ENCODE results near the gene SP4. TPM values are rescaled to one million over a fixed set of nuclear protein-coding genes. Genes with fewer than 3 reads are reported as not detected.

Gene SP4
- total and polyA plus RNA-seq, 8 donors = 1.3 to 5.1 (median 3.3) TPM

DNA sequence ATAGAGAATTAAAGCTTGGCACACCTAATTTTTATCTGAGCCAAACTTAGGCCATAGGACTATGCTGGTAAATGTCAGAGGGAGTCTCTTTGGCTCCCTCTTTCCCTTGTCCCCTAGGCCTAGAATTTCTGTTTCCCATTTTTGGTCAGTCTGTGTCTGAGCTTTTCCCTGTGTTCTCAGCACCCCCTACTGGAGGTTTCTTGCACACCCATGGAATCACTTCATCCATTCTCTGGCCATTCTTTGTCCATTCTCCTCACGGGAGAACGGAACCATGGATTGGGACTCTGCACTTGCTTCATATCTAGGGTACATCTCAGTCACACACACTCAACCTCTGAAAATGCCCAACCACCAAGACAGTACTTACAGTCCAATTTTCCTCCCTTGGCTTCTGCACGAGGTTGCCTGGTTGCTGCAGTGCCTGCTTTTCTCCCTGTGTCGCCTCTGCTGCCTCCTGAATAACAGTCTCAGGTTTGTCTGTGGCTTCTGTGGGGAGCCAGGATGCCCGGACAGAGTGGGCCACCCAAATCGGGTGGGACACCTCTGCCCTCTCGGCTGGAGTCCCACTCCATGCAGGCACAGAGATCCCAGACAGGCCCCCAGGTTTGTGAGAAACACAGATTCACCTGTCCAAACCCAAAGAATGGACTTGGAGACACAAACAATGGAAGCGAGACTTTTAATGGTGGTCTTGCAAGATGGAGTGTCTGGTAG is 79.9 kb downstream of the SP4 start:
- DNase-seq = peak in 3 of 6 donors; percentile 21 to 60 (median 29)
- Histone ChIP-seq H3K4me3 (no peak overlapping the region), H3K36me3 (no peaks in the 10 kb centered on the region), H3K27ac (no peak overlapping the region), H3K9me3 (no peaks in the 10 kb centered on the region), H3K27me3 (no peaks in the 10 kb centered on the region), H3K4me1 (no peaks in the 10 kb centered on the region)
- WGBS, 2 donors = 70 to 78% methylated on average over 8 of the region's 8 CpGs
- peak; percentile 60 to 88 (median 84) for ATAC-seq
- intact Hi-C loops (cut with DNase I) = loop anchor here in 1 of 3 donors (10.0 kb wide), 2 partner anchors 243 to 733 kb away; no protein-coding TSS in a partner anchor
- TF ChIP-seq, protein P1, sequence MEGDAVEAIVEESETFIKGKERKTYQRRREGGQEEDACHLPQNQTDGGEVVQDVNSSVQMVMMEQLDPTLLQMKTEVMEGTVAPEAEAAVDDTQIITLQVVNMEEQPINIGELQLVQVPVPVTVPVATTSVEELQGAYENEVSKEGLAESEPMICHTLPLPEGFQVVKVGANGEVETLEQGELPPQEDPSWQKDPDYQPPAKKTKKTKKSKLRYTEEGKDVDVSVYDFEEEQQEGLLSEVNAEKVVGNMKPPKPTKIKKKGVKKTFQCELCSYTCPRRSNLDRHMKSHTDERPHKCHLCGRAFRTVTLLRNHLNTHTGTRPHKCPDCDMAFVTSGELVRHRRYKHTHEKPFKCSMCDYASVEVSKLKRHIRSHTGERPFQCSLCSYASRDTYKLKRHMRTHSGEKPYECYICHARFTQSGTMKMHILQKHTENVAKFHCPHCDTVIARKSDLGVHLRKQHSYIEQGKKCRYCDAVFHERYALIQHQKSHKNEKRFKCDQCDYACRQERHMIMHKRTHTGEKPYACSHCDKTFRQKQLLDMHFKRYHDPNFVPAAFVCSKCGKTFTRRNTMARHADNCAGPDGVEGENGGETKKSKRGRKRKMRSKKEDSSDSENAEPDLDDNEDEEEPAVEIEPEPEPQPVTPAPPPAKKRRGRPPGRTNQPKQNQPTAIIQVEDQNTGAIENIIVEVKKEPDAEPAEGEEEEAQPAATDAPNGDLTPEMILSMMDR (IDR thresholded peaks at IDR 0.05) = peak; percentile 40 to 58 (median 54)
- FAIRE-seq = no peak

DNA sequence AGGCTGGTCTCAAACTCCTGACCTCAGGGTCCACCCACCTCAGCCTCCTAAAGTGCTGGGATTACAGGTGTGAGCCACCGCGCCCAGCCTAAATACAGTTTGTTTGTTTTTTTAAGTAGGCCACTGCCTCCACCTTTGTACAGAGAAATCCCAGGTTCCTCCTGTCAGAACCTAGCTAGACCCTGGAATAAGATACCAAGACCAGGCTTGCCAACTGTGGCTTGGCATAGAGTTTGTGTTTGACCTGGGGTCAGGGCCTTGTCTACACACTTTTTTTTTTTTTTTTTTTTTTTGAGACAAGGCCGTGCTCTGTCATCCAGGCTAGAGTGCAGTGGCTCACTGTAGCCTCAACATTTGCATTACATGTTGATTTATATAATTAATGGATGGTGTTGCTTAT is 80.7 kb downstream of the SP4 start:
- Histone ChIP-seq H3K9me3 (no peaks in the 10 kb centered on the region), H3K27ac (no peak overlapping the region), H3K27me3 (no peaks in the 10 kb centered on the region), H3K4me3 (no peak overlapping the region), H3K36me3 (no peaks in the 10 kb centered on the region), H3K4me1 (no peaks in the 10 kb centered on the region)
- 87 to 89% methylated on average over 3 of the region's 3 CpGs for WGBS, 2 donors
- FAIRE-seq (no peak), DNase-seq (no peak), ATAC-seq (no peak)
- intact Hi-C loops (cut with DNase I) = loop anchor here in 1 of 3 donors (10.0 kb wide), 2 partner anchors 244 to 734 kb away; no protein-coding TSS in a partner anchor
- TF ChIP-seq, protein P1 (IDR thresholded peaks at IDR 0.05) = no peak

DNA sequence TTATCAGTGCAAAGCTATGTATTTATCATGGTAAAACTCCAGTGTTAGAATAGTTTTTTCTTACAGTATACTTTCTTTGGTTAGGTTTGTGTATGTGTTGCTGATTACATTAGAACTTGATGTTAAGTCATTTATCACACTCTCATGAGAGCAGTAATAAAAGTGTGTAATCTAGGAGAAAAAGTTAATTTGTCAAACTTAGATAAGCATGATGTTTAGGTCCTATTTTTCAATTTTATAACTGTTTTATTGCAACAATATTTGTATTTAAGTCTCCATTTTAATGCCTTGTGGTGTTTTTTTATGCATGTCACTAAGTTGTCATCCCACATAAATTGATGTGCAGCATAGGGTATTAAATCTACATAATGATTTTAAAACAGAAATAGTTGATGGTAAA is 86.2 kb downstream of the SP4 start:
- Histone ChIP-seq H3K27me3 (no peaks in the 10 kb centered on the region), H3K36me3 (no peaks in the 10 kb centered on the region), H3K4me1 (no peaks in the 10 kb centered on the region), H3K9me3 (no peaks in the 10 kb centered on the region), H3K4me3 (no peak overlapping the region), H3K27ac (no peak overlapping the region)
- intact Hi-C loops (cut with DNase I) = no loop called here
- FAIRE-seq (no peak), ATAC-seq (no peak), DNase-seq (no peak)
- TF ChIP-seq, protein P1 (IDR thresholded peaks at IDR 0.05) = no peak

DNA sequence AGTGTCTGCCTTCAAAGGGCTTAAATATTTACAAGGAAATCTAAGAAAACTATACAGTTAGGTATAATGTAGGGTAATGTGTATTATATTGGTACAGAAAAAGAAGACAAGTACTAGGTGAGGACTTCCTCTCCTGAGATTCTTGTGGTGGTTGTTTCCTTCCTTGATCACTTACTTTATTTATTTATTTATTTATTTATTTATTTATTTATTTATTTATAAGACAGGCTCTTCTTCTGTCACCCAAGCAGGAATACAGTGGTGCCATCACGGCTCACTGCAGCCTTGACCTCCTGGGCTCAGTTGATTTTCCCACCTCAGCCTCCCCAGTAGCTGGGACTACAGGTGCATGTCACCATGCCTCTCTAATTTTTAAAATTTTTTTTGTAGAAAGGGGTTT is 96.8 kb downstream of the SP4 start:
- 87 to 100% methylated on average over 1 of the region's 1 CpG for WGBS, 2 donors
- no peak overlapping the region for H3K27ac ChIP-seq
- no peaks in the 10 kb centered on the region for H3K9me3 ChIP-seq
- H3K4me1 ChIP-seq = no peaks in the 10 kb centered on the region
- TF ChIP-seq, protein P1 (IDR thresholded peaks at IDR 0.05) = no peak
- intact Hi-C loops (cut with DNase I) = no loop called here
- H3K4me3 ChIP-seq = no peak overlapping the region
- no peak for FAIRE-seq
- no peaks in the 10 kb centered on the region for H3K27me3 ChIP-seq
- no peak for ATAC-seq
- no peaks in the 10 kb centered on the region for H3K36me3 ChIP-seq
- DNase-seq = no peak

DNA sequence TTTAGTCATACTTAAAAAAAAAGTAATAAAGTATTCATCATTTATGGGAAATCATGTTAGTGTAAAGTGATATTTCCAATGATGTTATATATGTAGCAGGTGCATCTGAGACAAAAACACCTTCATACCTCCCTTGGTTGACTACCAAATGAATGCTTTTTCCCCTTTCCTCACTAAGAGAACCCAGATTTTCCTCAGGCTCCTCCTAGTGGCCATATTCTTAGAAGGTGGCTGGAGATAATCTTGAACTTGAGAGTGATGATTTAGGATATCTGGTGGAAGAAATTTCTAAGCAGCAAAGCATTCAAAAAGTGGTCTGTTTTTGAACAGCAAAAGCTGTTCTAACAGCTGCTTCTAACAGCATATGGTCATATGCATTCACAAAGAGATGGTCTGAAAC is 98.1 kb downstream of the SP4 start:
- Histone ChIP-seq H3K27ac (no peak overlapping the region), H3K4me3 (no peak overlapping the region), H3K4me1 (no peaks in the 10 kb centered on the region), H3K36me3 (no peaks in the 10 kb centered on the region), H3K9me3 (no peaks in the 10 kb centered on the region), H3K27me3 (no peaks in the 10 kb centered on the region)
- DNase-seq = no peak
- TF ChIP-seq, protein P1 (IDR thresholded peaks at IDR 0.05) = no peak
- intact Hi-C loops (cut with DNase I) = no loop called here
- no peak for FAIRE-seq
- no peak for ATAC-seq

Data from pancreas (tissue), 10 donors.